Peyer's patch (tissue), 4 donors: ENCODE results near the gene FAM184B. TPM values are rescaled to one million over a fixed set of nuclear protein-coding genes. Genes with fewer than 3 reads are reported as not detected.
"Not testable (repeated sequence)": the region's sequence is repeated elsewhere in the genome, so short reads cannot be mapped to it uniquely, and the experiment has no call there.

ENCODE experiments used
- DNase-seq, 3 donors: peaks; one replicate each; pipeline ENCODE4 v3.0.0-alpha.2; 2017 to 2019
- H3K27ac ChIP-seq, 4 donors: fragments of 200-600 bp; sonication (generic); one replicate each; pipeline ENCODE4 v1.5.1; 2016 to 2019
- H3K27me3 ChIP-seq, 2 donors: fragments of 200-600 bp; sonication (generic); one replicate each; pipeline ENCODE4 v1.5.1; 2019
- H3K36me3 ChIP-seq, 3 donors: fragments of 200-600 bp; sonication (generic); one replicate each; pipeline ENCODE4 v1.5.1; 2016 to 2019
- H3K4me1 ChIP-seq, 4 donors: fragments of 200-600 bp; sonication (generic); one replicate each; pipeline ENCODE4 v1.5.1; 2016 to 2019
- H3K4me3 ChIP-seq, 4 donors: fragments of 200-600 bp; sonication (generic); 1 replicate in 3 of 4; 2 replicates in 1 of 4; pipeline ENCODE4 v1.5.1; 2016 to 2019; ENCODE audit warnings: mild to moderate bottlenecking in 1 of 4
- H3K9me3 ChIP-seq, 4 donors: fragments of 200-600 bp; sonication (generic); one replicate each; pipeline ENCODE4 v1.5.1; 2016 to 2019; ENCODE audit warnings: mild to moderate bottlenecking in 1 of 4
- CTCF ChIP-seq, 6 experiments: fragments of 450-650 bp in 4 of 6; fragments of 200-600 bp in 2 of 6; sonication (generic) in 1 of 6; IDR thresholded peaks; one replicate each; pipeline ENCODE4 v1.5.1; 2017 to 2019; ENCODE audit warnings: antibody characterized with exemption in 6 of 6, mild to moderate bottlenecking in 3 of 6, moderate library complexity in 1 of 6
- POLR2A ChIP-seq, 2 donors: fragments of 450-650 bp; IDR thresholded peaks; one replicate each; pipeline ENCODE4 v1.5.1; 2017; ENCODE audit warnings: antibody characterized with exemption in 2 of 2, mild to moderate bottlenecking in 2 of 2, moderate library complexity in 2 of 2
- total RNA-seq, 4 donors: library from RNA; depleted of rRNA; stranded (reverse); fragments of >200 nt; gene quantifications; one replicate each; pipeline ENCODE4 v1.1.0, GENCODE V29; 2016

FAM184B gene
- total RNA-seq, 4 donors from 2014 or later = not detected

GRCh38 chr4:17667253-17667652 is 114.2 kb downstream of the FAM184B start:
- DNase-seq = no peak
- no peak for TF ChIP-seq POLR2A (IDR thresholded peaks at IDR 0.05)
- no peak for TF ChIP-seq CTCF (IDR thresholded peaks at IDR 0.05)
- H3K27me3 ChIP-seq = no peaks in the 10 kb centered on the region
- H3K27ac ChIP-seq = no peak overlapping the region
- H3K9me3 ChIP-seq = no peaks in the 10 kb centered on the region
- no peaks in the 10 kb centered on the region for H3K36me3 ChIP-seq
- H3K4me3 ChIP-seq = no peak overlapping the region
- H3K4me1 ChIP-seq = no peaks in the 10 kb centered on the region

GRCh38 chr4:17665852-17666251 is 115.6 kb downstream of the FAM184B start:
- DNase-seq = no peak
- no peaks in the 10 kb centered on the region for H3K36me3 ChIP-seq
- H3K27ac ChIP-seq = no peak overlapping the region
- no peak overlapping the region for H3K4me3 ChIP-seq
- H3K9me3 ChIP-seq = no peaks in the 10 kb centered on the region
- TF ChIP-seq POLR2A (IDR thresholded peaks at IDR 0.05) = no peak
- TF ChIP-seq CTCF (IDR thresholded peaks at IDR 0.05) = no peak
- H3K27me3 ChIP-seq = no peaks in the 10 kb centered on the region
- H3K4me1 ChIP-seq = no peaks in the 10 kb centered on the region

GRCh38 chr4:17665346-17665745 is 116.1 kb downstream of the FAM184B start:
- no peak for DNase-seq
- H3K27me3 ChIP-seq = no peaks in the 10 kb centered on the region
- H3K4me1 ChIP-seq = no peaks in the 10 kb centered on the region
- no peaks in the 10 kb centered on the region for H3K36me3 ChIP-seq
- no peak overlapping the region for H3K4me3 ChIP-seq
- no peaks in the 10 kb centered on the region for H3K9me3 ChIP-seq
- TF ChIP-seq CTCF (IDR thresholded peaks at IDR 0.05) = no peak
- H3K27ac ChIP-seq = no peak overlapping the region

GRCh38 chr4:17664755-17665154 is 116.7 kb downstream of the FAM184B start:
- Histone ChIP-seq H3K4me1 (no peaks in the 10 kb centered on the region), H3K27me3 (no peaks in the 10 kb centered on the region), H3K4me3 (no peak overlapping the region), H3K9me3 (no peaks in the 10 kb centered on the region), H3K36me3 (no peaks in the 10 kb centered on the region), H3K27ac (no peak overlapping the region)
- no peak for TF ChIP-seq CTCF (IDR thresholded peaks at IDR 0.05)
- TF ChIP-seq POLR2A (IDR thresholded peaks at IDR 0.05) = no peak
- DNase-seq = no peak

- no peak for DNase-seq
- no peaks in the 10 kb centered on the region for H3K4me1 ChIP-seq
- H3K27ac ChIP-seq = no peak overlapping the region
- H3K4me3 ChIP-seq = no peak overlapping the region
- no peak for TF ChIP-seq CTCF (IDR thresholded peaks at IDR 0.05)
- TF ChIP-seq POLR2A (IDR thresholded peaks at IDR 0.05) = no peak
- H3K9me3 ChIP-seq = no peaks in the 10 kb centered on the region
- no peaks in the 10 kb centered on the region for H3K36me3 ChIP-seq
- no peaks in the 10 kb centered on the region for H3K27me3 ChIP-seq
Observed at GRCh38 chr4:17662694-17663093, 118.7 kb downstream of the FAM184B start.

- H3K27me3 ChIP-seq, DNase-seq: not testable (repeated sequence)
Observed at GRCh38 chr4:17659196-17659595, 122.2 kb downstream of the FAM184B start.

More at GRCh38 chr4:17659196-17659595, 122.2 kb downstream of the FAM184B start:
- not testable (repeated sequence) for H3K9me3 ChIP-seq, H3K36me3 ChIP-seq, H3K27ac ChIP-seq, H3K4me3 ChIP-seq, H3K4me1 ChIP-seq
